B cell (primary cell): ENCODE data around the gene AGAP1. TPM values are rescaled to one million over a fixed set of nuclear protein-coding genes. Genes with fewer than 3 reads are reported as not detected.

ENCODE experiments used
- ATAC-seq: fragments of 200-7000 bp; cut with Tn5 transposase; one replicate; pipeline ENCODE4 v1.10.0; 2021; ENCODE audit warnings: low read depth, mild to moderate bottlenecking, moderate number of reproducible peaks, moderate library complexity
- CTCF ChIA-PET: fragments of 350-600 bp; sonication (Branson Sonifier 250); formaldehyde crosslinking; loops from one replicate; lab custom pipeline; 2021; ENCODE audit warnings: antibody characterized with exemption, inconsistent platforms; lab: Charles Lee
- POLR2A ChIA-PET: fragments of 350-600 bp; sonication (Branson Sonifier 250); formaldehyde crosslinking; loops from one replicate; lab custom pipeline; 2021; ENCODE audit warnings: antibody characterized with exemption; lab: Charles Lee
- DNase-seq: peaks from one replicate; pipeline ENCODE4 v3.0.0; 2013
- H2AFZ ChIP-seq: 2 replicates; pipeline ENCODE4 v1.6.1; 2012; ENCODE audit warnings: mild to moderate bottlenecking, low read depth, low read length; ENCODE audit not compliant: insufficient read depth, poor library complexity, severe bottlenecking
- H3K27ac ChIP-seq, 2 donors: 1 replicate in 1 of 2; 2 replicates in 1 of 2; pipeline ENCODE4 v1.5.1; 2012 to 2013; ENCODE audit warnings: low read length in 2 of 2, mild to moderate bottlenecking in 2 of 2, moderate library complexity in 1 of 2
- H3K27me3 ChIP-seq, 4 experiments: fragments of 200-600 bp in 1 of 4; sonication (generic) in 1 of 4; replicated peaks in 1 of 4; 1 replicate in 2 of 4; 2 replicates in 2 of 4; pipeline versions ENCODE4 v1.6.1 to v1.7.0; 2013 to 2016; ENCODE audit warnings: low read length in 3 of 4, mild to moderate bottlenecking in 2 of 4, mixed read lengths in 1 of 4, moderate library complexity in 1 of 4; ENCODE audit not compliant: insufficient read depth in 4 of 4, control insufficient read depth in 3 of 4; ENCODE audit errors: control extremely low read depth in 1 of 4
- H3K36me3 ChIP-seq, 2 experiments: replicated peaks in 1 of 2; 1 replicate in 1 of 2; 2 replicates in 1 of 2; pipeline versions ENCODE4 v1.6.1 to v1.7.1; 2013; ENCODE audit warnings: low read length in 1 of 2; ENCODE audit not compliant: insufficient read depth in 2 of 2, control insufficient read depth in 1 of 2; ENCODE audit errors: control extremely low read depth in 1 of 2, extremely low read depth in 1 of 2
- H3K4me1 ChIP-seq, 2 donors: fragments of 200-600 bp in 1 of 2; sonication (generic) in 1 of 2; 1 replicate in 1 of 2; 2 replicates in 1 of 2; pipeline versions ENCODE4 v1.5.1 to v1.6.1; 2013 to 2017; ENCODE audit warnings: low read length in 2 of 2; ENCODE audit not compliant: control insufficient read depth in 2 of 2, insufficient read depth in 2 of 2
- H3K4me2 ChIP-seq: replicated peaks from 2 replicates; pipeline ENCODE3; 2012; ENCODE audit warnings: mild to moderate bottlenecking, low read depth, low read length; ENCODE audit not compliant: poor library complexity, severe bottlenecking
- H3K4me3 ChIP-seq, 5 experiments: fragments of 200-600 bp in 1 of 5; sonication (generic) in 1 of 5; 1 replicate in 3 of 5; 2 replicates in 2 of 5; pipeline versions ENCODE4 v1.5.1 to v1.7.0; 2011 to 2016; ENCODE audit warnings: low read length in 4 of 5, mild to moderate bottlenecking in 4 of 5, low read depth in 2 of 5, control low read depth in 1 of 5, moderate library complexity in 1 of 5; ENCODE audit not compliant: insufficient read depth in 1 of 5; ENCODE audit errors: control extremely low read depth in 1 of 5, extremely low read depth in 1 of 5
- H3K79me2 ChIP-seq: fragments of 200-600 bp; sonication (generic); one replicate; pipeline ENCODE4 v1.6.0; 2016; ENCODE audit warnings: low read length; ENCODE audit not compliant: control insufficient read depth, insufficient read depth
- H3K9ac ChIP-seq: fragments of 200-600 bp; sonication (generic); 2 replicates; pipeline ENCODE4 v1.6.1; 2017; ENCODE audit warnings: mild to moderate bottlenecking, low read length, moderate library complexity
- H3K9me3 ChIP-seq, 3 donors: one replicate each; pipeline versions ENCODE4 v1.6.1 to v1.7.1; 2013; ENCODE audit warnings: low read length in 2 of 3; ENCODE audit not compliant: control insufficient read depth in 2 of 3, insufficient read depth in 1 of 3; ENCODE audit errors: control extremely low read depth in 1 of 3
- H4K20me1 ChIP-seq: 2 replicates; pipeline ENCODE4 v1.6.0; 2012; ENCODE audit warnings: mild to moderate bottlenecking, low read length; ENCODE audit not compliant: insufficient read depth, control insufficient read depth, poor library complexity, severe bottlenecking
- H3K27ac Mint-ChIP-seq: one replicate; pipeline ENCODE4 v1.8.0; 2021; ENCODE audit warnings: mixed read lengths
- H3K27me3 Mint-ChIP-seq: one replicate; pipeline ENCODE4 v1.8.0; 2021; ENCODE audit warnings: mixed read lengths
- H3K4me1 Mint-ChIP-seq: one replicate; pipeline ENCODE4 v1.8.0; 2021; ENCODE audit warnings: mixed read lengths
- H3K4me3 Mint-ChIP-seq: one replicate; pipeline ENCODE4 v1.8.0; 2021; ENCODE audit warnings: mixed read lengths
- H3K9me3 Mint-ChIP-seq: one replicate; pipeline ENCODE4 v1.8.0; 2022; ENCODE audit warnings: mixed read lengths; ENCODE audit not compliant: insufficient read depth
- EZH2 ChIP-seq: IDR thresholded peaks from 2 replicates; pipeline ENCODE4 v1.6.1; 2012; ENCODE audit warnings: borderline replicate concordance, low read depth, mild to moderate bottlenecking, moderate library complexity, low read length; ENCODE audit not compliant: insufficient read depth, poor library complexity, severe bottlenecking
- WGBS: methylation state at CpG from one replicate; pipeline ENCODE4 v1.1.5; 2013; ENCODE audit warnings: missing lambda C conversion rate; ENCODE audit not compliant: insufficient coverage; 5-methylcytosine and 5-hydroxymethylcytosine counted together
- intact Hi-C: fragments of 100-400 bp; cut with micrococcal nuclease; formaldehyde crosslinking; loops from one replicate; pipeline ENCODE4 v1.10.0; 2022
- polyA plus RNA-seq: library from polyadenylated mRNA; depleted of rRNA; stranded (reverse); fragments of >200 nt; gene quantifications from 2 replicates; pipeline ENCODE4 v1.2.3, GENCODE V29; 2012
- total RNA-seq, 2 donors: library from RNA; stranded (reverse); fragments of 120-200 nt in 1 of 2; gene quantifications; 1 replicate in 1 of 2; 2 replicates in 1 of 2; pipeline versions ENCODE4 v1.2.3 to v1.2.4, GENCODE V29; 2013 to 2022
- TF ChIP-seq, protein P1 (sequence below): fragments of 200-600 bp; IDR thresholded peaks from one replicate; pipeline ENCODE4 v1.8.0; 2022; ENCODE audit warnings: antibody characterized with exemption, mild to moderate bottlenecking

AGAP1 gene
- total and polyA plus RNA-seq, 2 donors (not counting 1 experiment from before 2014, with no cell fraction given): 0.01 TPM; not detected in 1

DNA sequence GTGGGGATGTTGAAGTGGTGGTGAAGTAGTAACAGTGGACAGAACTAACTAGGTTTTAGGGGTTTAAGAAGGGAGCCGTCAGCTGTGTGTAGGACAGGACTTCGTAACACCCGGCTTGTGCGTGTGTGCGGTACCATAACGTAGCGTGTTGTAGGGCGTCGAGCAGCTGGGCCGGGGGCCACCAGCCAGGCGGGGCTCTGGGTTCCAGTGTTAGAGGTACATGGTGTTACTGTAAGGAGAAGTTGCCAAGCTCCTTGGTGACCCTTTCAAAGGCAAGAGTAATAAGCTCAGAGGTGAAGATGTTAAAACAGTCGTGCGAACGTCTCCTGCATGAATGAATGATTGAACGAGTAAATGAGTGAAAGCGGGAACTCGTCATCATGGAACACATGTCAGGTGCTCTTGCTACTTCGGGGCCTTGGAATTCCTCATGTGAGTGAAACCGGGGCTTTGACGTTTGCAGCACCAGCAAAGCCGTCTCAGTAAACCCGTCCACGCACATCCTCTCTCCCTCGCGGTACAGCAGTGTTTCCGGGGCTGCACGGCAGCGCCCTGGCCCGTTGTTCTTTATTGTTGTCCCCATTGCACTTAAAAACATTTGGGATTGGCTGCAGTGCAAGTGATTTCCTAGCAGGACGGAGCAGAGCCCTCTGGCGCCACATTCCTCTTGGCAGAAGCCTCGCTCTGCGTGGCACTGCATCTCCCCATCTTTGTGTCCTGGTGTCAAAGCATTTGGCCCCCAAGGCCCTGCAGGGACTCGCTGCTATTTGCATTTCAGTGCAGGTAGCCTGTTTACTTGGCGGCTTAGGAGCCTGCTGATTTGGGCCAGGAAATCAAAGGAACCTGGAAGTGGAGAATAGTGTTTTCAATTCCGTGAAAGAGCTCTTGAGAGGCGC lies 559.3 kb downstream of the AGAP1 start:
- TF ChIP-seq, protein P1, sequence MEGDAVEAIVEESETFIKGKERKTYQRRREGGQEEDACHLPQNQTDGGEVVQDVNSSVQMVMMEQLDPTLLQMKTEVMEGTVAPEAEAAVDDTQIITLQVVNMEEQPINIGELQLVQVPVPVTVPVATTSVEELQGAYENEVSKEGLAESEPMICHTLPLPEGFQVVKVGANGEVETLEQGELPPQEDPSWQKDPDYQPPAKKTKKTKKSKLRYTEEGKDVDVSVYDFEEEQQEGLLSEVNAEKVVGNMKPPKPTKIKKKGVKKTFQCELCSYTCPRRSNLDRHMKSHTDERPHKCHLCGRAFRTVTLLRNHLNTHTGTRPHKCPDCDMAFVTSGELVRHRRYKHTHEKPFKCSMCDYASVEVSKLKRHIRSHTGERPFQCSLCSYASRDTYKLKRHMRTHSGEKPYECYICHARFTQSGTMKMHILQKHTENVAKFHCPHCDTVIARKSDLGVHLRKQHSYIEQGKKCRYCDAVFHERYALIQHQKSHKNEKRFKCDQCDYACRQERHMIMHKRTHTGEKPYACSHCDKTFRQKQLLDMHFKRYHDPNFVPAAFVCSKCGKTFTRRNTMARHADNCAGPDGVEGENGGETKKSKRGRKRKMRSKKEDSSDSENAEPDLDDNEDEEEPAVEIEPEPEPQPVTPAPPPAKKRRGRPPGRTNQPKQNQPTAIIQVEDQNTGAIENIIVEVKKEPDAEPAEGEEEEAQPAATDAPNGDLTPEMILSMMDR: no peak
- no peak for TF ChIP-seq EZH2
- DNase-seq: no peak
- H3K4me3 Mint-ChIP-seq: no peak overlapping the region

DNA sequence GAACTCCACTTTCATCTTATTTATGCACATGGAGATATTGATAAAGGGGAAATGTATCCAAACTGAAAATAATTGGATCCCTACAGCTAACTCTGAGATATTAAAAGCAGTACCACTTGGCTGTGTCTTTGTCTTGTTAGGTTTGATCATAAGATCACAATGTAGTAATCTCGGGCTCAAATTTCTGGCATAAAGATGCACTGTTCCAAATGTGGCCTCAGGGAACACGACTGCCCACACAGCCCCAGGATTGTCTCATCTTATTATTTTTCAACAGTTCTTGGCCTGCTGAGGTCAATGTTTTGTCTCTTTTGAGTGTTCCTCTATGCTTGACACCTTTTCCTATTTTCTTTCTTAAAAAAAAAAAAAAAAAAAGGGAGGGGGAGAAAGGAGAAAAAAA lies 560.3 kb downstream of the AGAP1 start:
- Histone ChIP-seq H3K27me3 (no peaks in the 10 kb centered on the region), H3K36me3 (no peaks in the 10 kb centered on the region), H3K4me3 (no peak overlapping the region), H3K79me2 (no peaks in the 10 kb centered on the region), H3K9ac (no peak overlapping the region), H3K27ac (no peak overlapping the region), H2AFZ (no peak overlapping the region), H3K4me2 (no peak overlapping the region), H3K4me1 (no peaks in the 10 kb centered on the region), H4K20me1 (no peaks in the 10 kb centered on the region), H3K9me3 (peaks cover 0 to 7% (median 5%) of the 10 kb centered on the region in 3 donors)
- intact Hi-C loops: no loop called here
- DNase-seq: no peak
- no peak for ATAC-seq
- no peaks in the 10 kb centered on the region for H3K4me1 Mint-ChIP-seq
- CTCF ChIA-PET: no interaction called here
- 100% methylated on average over 1 of the region's 2 CpGs for WGBS
- peaks cover 18% of the 10 kb centered on the region for H3K27me3 Mint-ChIP-seq
- H3K4me3 Mint-ChIP-seq: no peak overlapping the region
- TF ChIP-seq EZH2: no peak
- POLR2A ChIA-PET: no interaction called here
- H3K27ac Mint-ChIP-seq: no peak overlapping the region
- H3K9me3 Mint-ChIP-seq: peaks cover 7% of the 10 kb centered on the region

More for the DNA sequence above, 559.3 kb downstream of the AGAP1 start:
- Histone ChIP-seq H3K9ac (no peak overlapping the region), H3K27ac (no peak overlapping the region), H3K36me3 (no peaks in the 10 kb centered on the region), H3K27me3 (no peaks in the 10 kb centered on the region), H3K9me3 (peaks cover 0 to 11% (median 2%) of the 10 kb centered on the region in 3 donors), H4K20me1 (no peaks in the 10 kb centered on the region), H3K4me1 (no peaks in the 10 kb centered on the region), H2AFZ (no peak overlapping the region), H3K4me2 (no peak overlapping the region), H3K79me2 (no peaks in the 10 kb centered on the region), H3K4me3 (no peak overlapping the region)
- ChIA-PET CTCF (no interaction called here), POLR2A (no interaction called here)
- Mint-ChIP-seq H3K27me3 (peaks cover 18% of the 10 kb centered on the region), H3K4me1 (no peaks in the 10 kb centered on the region), H3K27ac (no peak overlapping the region), H3K9me3 (peaks cover 6% of the 10 kb centered on the region)
- 63% methylated on average over 35 of the region's 37 CpGs for WGBS
- intact Hi-C loops: no loop called here
- no peak for ATAC-seq
